Choroid plexus epithelial cell (primary cell): ENCODE results near the gene SND1.

ENCODE experiments used
- DNase-seq: peaks from one replicate; pipeline ENCODE4 v3.0.0-alpha.2; 2010; ENCODE audit warnings: low read depth
- H3K4me3 ChIP-seq: 2 replicates; pipeline ENCODE4 v1.5.1; 2011; ENCODE audit warnings: low read depth, mild to moderate bottlenecking, control low read depth, low read length, moderate library complexity
- CTCF ChIP-seq: conservative IDR thresholded peaks from 2 replicates; pipeline ENCODE4 v1.5.1; 2011; ENCODE audit warnings: low read depth, mild to moderate bottlenecking, control low read depth, inconsistent platforms, low read length, moderate library complexity

The SND1 gene

GRCh38 chr7:127894588-127894987 lies 242.6 kb downstream of the SND1 start:
- no peak for DNase-seq
- H3K4me3 ChIP-seq = no peak overlapping the region
- TF ChIP-seq CTCF = no peak

- TF ChIP-seq CTCF = no peak
- H3K4me3 ChIP-seq = no peak overlapping the region
- no peak for DNase-seq
These were observed 243.4 kb downstream of the SND1 start for GRCh38 chr7:127895360-127895759.

GRCh38 chr7:127895814-127896280 lies 243.9 kb downstream of the SND1 start:
- no peak overlapping the region for H3K4me3 ChIP-seq
- TF ChIP-seq CTCF = no peak
- no peak for DNase-seq

- no peak for DNase-seq
- H3K4me3 ChIP-seq = no peak overlapping the region
- no peak for TF ChIP-seq CTCF
These were observed 244.7 kb downstream of the SND1 start for GRCh38 chr7:127896659-127897058.

- no peak overlapping the region for H3K4me3 ChIP-seq
- TF ChIP-seq CTCF = no peak
- DNase-seq = no peak
These were observed 245.9 kb downstream of the SND1 start for GRCh38 chr7:127897704-127898454.

GRCh38 chr7:127899411-127899810 lies 247.4 kb downstream of the SND1 start:
- no peak for TF ChIP-seq CTCF
- no peak for DNase-seq
- no peak overlapping the region for H3K4me3 ChIP-seq

- H3K4me3 ChIP-seq = no peak overlapping the region
These were observed 248.1 kb downstream of the SND1 start for GRCh38 chr7:127900141-127900540.

More at GRCh38 chr7:127900141-127900540, 248.1 kb downstream of the SND1 start:
- TF ChIP-seq CTCF = no peak
- no peak for DNase-seq
